ENCODE data around the gene KAZN.

DNA sequence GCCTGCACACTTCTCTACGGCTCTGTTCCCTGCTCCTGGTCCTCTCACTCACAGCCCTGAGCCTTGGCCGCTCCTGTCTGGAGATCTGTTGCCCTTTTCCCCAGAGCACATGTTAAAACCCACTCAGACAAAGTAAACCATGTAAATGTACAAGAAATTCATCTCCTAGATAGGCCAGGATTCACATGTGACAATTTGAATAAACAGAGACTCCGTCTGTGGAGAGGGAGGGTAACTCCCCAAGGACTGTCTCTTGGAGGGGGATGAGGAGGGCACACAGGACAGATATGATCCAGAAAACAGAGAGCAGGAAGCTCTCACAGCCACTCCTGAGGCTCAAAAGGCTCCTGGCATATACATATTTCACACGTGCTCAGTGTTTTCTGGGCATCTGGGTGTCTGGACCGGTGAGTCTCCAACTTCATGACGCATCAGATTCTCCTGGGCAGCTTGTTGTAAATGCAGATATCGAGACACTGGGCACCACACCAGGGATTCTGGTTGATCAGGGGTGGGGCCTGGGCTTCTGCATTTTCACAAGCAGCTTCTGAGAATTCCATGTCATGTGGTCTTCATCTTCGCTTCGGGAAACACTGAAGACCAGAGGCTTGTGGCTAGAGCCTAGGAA is 6.4 kb upstream of the KAZN start:
- TF ChIP-seq, protein P1, sequence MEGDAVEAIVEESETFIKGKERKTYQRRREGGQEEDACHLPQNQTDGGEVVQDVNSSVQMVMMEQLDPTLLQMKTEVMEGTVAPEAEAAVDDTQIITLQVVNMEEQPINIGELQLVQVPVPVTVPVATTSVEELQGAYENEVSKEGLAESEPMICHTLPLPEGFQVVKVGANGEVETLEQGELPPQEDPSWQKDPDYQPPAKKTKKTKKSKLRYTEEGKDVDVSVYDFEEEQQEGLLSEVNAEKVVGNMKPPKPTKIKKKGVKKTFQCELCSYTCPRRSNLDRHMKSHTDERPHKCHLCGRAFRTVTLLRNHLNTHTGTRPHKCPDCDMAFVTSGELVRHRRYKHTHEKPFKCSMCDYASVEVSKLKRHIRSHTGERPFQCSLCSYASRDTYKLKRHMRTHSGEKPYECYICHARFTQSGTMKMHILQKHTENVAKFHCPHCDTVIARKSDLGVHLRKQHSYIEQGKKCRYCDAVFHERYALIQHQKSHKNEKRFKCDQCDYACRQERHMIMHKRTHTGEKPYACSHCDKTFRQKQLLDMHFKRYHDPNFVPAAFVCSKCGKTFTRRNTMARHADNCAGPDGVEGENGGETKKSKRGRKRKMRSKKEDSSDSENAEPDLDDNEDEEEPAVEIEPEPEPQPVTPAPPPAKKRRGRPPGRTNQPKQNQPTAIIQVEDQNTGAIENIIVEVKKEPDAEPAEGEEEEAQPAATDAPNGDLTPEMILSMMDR (IDR thresholded peaks at IDR 0.05; ENCODE audit: poor library complexity, severe bottlenecking), result no peak
- TF ChIP-seq POLR2AphosphoS5 (IDR thresholded peaks at IDR 0.05), result no peak
- no peak for TF ChIP-seq EZH2 (IDR thresholded peaks at IDR 0.05; ENCODE audit: borderline replicate concordance, insufficient read depth, low read length, poor library complexity, severe bottlenecking)
